ENCODE measurements around the gene MAMDC2.

The MAMDC2 gene

DNA sequence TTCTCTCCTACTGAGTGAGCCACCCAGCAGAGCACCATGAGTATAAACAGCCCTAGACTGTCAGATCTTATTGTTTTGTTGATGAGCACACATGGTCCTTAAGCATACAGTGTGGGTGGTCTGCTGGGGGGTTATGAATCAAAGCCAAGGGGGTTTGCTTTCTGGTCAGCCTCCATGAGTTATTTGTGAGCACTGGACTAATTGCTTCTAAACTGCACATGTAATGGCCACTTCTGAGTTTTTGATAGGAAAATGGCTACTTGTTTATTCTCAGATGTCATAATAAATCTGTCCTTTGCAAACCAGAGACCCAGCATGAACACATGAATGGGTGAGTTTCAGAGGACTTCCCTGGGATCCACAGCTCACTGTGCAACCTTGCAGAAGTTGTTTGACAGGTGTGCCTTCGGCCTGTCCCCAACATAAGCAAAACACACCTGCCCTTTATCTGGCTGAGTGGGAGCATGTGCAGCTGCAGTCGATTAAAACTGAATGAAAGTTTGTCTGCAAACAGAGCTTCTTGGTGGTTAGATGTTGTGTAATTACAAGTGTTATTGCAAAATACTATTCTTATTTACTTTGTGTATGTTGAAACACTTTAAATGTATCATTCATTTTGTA, 35.9 kb downstream of the MAMDC2 start:
- Histone ChIP-seq H3K4me2 (ENCODE audit: low read depth, low read length, poor library complexity, severe bottlenecking) (no peak overlapping the region), H3K9ac (ENCODE audit: low read length) (no peak overlapping the region), H3K4me3 (ENCODE audit: insufficient read depth, low read length, poor library complexity, severe bottlenecking) (no peak overlapping the region), H3K79me2 (ENCODE audit: insufficient read depth, low read length) (no peaks in the 10 kb centered on the region), H3K9me2 (replicated peaks; ENCODE audit: insufficient read depth, low read length) (no peaks in the 10 kb centered on the region), H3K27ac (ENCODE audit: low read depth, low read length) (no peak overlapping the region), H2AFZ (ENCODE audit: low read depth, low read length, severe bottlenecking) (no peak overlapping the region), H3K27me3 (ENCODE audit: low read length) (no peaks in the 10 kb centered on the region), H4K20me1 (ENCODE audit: low read depth, low read length) (no peaks in the 10 kb centered on the region), H3K36me3 (ENCODE audit: low read length) (no peaks in the 10 kb centered on the region), H3K9me3 (ENCODE audit: insufficient read depth, low read length) (no peaks in the 10 kb centered on the region), H3F3A (ENCODE audit: insufficient read depth) (no peaks in the 10 kb centered on the region)
- TF ChIP-seq, protein P1, sequence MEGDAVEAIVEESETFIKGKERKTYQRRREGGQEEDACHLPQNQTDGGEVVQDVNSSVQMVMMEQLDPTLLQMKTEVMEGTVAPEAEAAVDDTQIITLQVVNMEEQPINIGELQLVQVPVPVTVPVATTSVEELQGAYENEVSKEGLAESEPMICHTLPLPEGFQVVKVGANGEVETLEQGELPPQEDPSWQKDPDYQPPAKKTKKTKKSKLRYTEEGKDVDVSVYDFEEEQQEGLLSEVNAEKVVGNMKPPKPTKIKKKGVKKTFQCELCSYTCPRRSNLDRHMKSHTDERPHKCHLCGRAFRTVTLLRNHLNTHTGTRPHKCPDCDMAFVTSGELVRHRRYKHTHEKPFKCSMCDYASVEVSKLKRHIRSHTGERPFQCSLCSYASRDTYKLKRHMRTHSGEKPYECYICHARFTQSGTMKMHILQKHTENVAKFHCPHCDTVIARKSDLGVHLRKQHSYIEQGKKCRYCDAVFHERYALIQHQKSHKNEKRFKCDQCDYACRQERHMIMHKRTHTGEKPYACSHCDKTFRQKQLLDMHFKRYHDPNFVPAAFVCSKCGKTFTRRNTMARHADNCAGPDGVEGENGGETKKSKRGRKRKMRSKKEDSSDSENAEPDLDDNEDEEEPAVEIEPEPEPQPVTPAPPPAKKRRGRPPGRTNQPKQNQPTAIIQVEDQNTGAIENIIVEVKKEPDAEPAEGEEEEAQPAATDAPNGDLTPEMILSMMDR (IDR thresholded peaks at IDR 0.05; ENCODE audit: insufficient read depth, low read length, poor library complexity, severe bottlenecking) = no peak
- TF ChIP-seq EZH2phosphoT487 (conservative IDR thresholded peaks at IDR 0.05; ENCODE audit: low read length) = no peak

DNA sequence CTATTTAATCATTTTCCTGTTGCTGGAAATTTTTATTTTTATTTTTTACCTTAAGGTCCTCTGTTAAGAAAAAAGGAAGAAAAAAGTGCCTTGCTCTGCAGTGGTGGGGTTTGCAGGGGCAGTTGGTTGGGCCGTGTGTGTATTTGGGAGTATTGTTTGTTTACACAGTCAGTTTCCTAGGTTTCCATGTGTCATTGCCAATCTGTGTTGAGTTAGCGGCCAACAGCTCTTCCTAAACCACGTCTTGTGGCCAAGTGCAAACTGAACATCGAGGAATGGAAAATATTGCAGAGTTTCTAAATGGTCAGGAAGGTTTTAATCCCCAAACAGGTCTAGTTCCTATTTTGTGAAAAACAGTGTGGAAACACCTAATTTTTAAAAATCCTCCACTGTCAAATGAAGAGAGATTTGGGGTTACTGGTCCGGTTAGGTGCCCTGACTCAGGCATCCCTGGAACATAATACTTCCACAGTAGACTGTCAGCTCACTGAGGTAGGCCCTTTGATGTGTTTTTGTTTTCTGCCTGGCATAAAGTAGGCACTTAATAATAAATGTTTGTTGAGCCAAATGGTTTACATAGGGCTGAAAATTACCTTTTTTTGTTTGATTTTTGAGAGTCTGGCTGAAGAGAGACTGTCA, 37.0 kb downstream of the MAMDC2 start:
- Histone ChIP-seq H3K36me3 (ENCODE audit: low read length) (no peaks in the 10 kb centered on the region), H3K4me2 (ENCODE audit: low read depth, low read length, poor library complexity, severe bottlenecking) (no peak overlapping the region), H4K20me1 (ENCODE audit: low read depth, low read length) (no peaks in the 10 kb centered on the region), H3K27me3 (ENCODE audit: low read length) (no peaks in the 10 kb centered on the region), H3K9ac (ENCODE audit: low read length) (no peak overlapping the region), H3K4me3 (ENCODE audit: insufficient read depth, low read length, poor library complexity, severe bottlenecking) (no peak overlapping the region), H3K9me3 (ENCODE audit: insufficient read depth, low read length) (no peaks in the 10 kb centered on the region), H3F3A (ENCODE audit: insufficient read depth) (no peaks in the 10 kb centered on the region), H3K79me2 (ENCODE audit: insufficient read depth, low read length) (no peaks in the 10 kb centered on the region), H3K9me2 (replicated peaks; ENCODE audit: insufficient read depth, low read length) (no peaks in the 10 kb centered on the region), H2AFZ (ENCODE audit: low read depth, low read length, severe bottlenecking) (no peak overlapping the region), H3K27ac (ENCODE audit: low read depth, low read length) (no peak overlapping the region)
- TF ChIP-seq, protein P1 (IDR thresholded peaks at IDR 0.05; ENCODE audit: insufficient read depth, low read length, poor library complexity, severe bottlenecking) = no peak
- no peak for TF ChIP-seq EZH2phosphoT487 (conservative IDR thresholded peaks at IDR 0.05; ENCODE audit: low read length)

DNA sequence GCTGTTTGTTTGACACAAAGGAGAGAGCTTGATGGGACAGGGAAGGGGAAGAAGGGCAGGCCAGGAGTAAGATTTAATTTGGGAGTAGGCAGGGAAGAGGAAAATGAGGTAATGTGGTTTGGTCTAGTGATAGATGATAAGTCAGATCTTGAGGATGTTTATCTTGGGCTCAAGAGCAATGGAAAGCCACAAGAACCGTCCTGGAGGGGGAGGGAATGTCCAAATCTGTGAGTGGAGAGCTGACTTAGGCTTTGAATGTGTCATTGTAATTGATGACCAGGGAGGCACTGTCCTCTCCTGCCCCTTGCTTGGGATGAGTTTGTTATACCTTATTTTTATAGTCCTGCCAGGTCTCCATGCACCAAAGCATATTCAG, 37.5 kb downstream of the MAMDC2 start:
- Histone ChIP-seq H4K20me1 (ENCODE audit: low read depth, low read length) (no peaks in the 10 kb centered on the region), H2AFZ (ENCODE audit: low read depth, low read length, severe bottlenecking) (no peak overlapping the region), H3K27me3 (ENCODE audit: low read length) (no peaks in the 10 kb centered on the region), H3K27ac (ENCODE audit: low read depth, low read length) (no peak overlapping the region), H3K4me3 (ENCODE audit: insufficient read depth, low read length, poor library complexity, severe bottlenecking) (no peak overlapping the region), H3K9me3 (ENCODE audit: insufficient read depth, low read length) (no peaks in the 10 kb centered on the region), H3K4me2 (ENCODE audit: low read depth, low read length, poor library complexity, severe bottlenecking) (no peak overlapping the region), H3K9me2 (replicated peaks; ENCODE audit: insufficient read depth, low read length) (no peaks in the 10 kb centered on the region), H3K36me3 (ENCODE audit: low read length) (no peaks in the 10 kb centered on the region), H3F3A (ENCODE audit: insufficient read depth) (no peaks in the 10 kb centered on the region), H3K9ac (ENCODE audit: low read length) (no peak overlapping the region), H3K79me2 (ENCODE audit: insufficient read depth, low read length) (no peaks in the 10 kb centered on the region)
- TF ChIP-seq, protein P1 (IDR thresholded peaks at IDR 0.05; ENCODE audit: insufficient read depth, low read length, poor library complexity, severe bottlenecking) = no peak
- TF ChIP-seq EZH2phosphoT487 (conservative IDR thresholded peaks at IDR 0.05; ENCODE audit: low read length) = no peak
